A549 treated with Hydrocortisone at 1 μM for 4 hours (cell line): Measurements from ENCODE around the gene GDA. TPM values are rescaled to one million over a fixed set of nuclear protein-coding genes. Genes with fewer than 3 reads are reported as not detected.

ENCODE experiments used
- total RNA-seq: library from RNA; stranded (reverse); fragments of 200-300 nt; extraction: Qiagen RNA extraction; gene quantifications from 5 replicates; pipeline ENCODE4 v1.2.3, GENCODE V29; 2022

Gene GDA
- total RNA-seq = 0.91 to 1.2 TPM (median 1.2 TPM) in 5 replicates

DNA sequence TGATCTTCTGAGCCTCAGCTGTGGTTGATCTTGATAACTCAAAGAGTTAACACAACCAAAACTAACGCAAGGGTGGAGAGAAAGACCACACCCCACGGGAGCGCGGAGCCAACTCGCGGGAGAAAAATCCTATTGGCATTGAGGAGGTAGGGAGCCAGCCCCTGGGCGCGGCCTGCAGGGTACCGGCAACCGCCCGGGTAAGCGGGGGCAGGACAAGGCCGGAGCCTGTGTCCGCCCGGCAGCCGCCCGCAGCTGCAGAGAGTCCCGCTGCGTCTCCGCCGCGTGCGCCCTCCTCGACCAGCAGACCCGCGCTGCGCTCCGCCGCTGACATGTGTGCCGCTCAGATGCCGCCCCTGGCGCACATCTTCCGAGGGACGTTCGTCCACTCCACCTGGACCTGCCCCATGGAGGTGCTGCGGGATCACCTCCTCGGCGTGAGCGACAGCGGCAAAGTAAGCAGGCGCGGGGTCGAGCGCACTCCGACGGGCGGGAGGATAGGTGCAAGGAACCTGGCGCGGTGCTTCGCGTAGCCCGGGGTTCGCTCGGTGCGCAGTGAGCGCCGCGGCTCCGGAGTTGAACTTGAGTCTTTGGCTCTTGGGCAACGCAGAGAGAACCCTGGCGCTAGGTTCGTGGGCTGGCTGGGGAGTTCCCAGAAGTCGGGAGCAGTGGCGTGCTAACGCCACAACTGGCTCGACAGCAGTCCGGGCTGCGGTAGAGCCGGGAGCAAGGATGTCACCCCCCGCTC, at the start of gene GDA:
GDA (plus strand) TSS at position 210 of the 745 bp plus-strand sequence; CDS start at position 330, 120 bp downstream.

Other genes starting within 250 kb of the GDA start
- gene ABHD17B, start 238.2 kb upstream of the GDA start, total RNA-seq = 15.3 to 17.2 TPM (median 16.2 TPM) in 5 replicates
- gene C9orf85, start 237.8 kb upstream of the GDA start, total RNA-seq = 13.7 to 16.8 TPM (median 15.2 TPM) in 5 replicates
- gene C9orf57, start 88.8 kb upstream of the GDA start, total RNA-seq = not detected in 5 replicates
- 166 to 271 TPM (median 234 TPM) in 5 replicates for gene ZFAND5, start 215.8 kb downstream of the GDA start, total RNA-seq